Measurements from ENCODE around the gene MTG2.

Gene MTG2

DNA sequence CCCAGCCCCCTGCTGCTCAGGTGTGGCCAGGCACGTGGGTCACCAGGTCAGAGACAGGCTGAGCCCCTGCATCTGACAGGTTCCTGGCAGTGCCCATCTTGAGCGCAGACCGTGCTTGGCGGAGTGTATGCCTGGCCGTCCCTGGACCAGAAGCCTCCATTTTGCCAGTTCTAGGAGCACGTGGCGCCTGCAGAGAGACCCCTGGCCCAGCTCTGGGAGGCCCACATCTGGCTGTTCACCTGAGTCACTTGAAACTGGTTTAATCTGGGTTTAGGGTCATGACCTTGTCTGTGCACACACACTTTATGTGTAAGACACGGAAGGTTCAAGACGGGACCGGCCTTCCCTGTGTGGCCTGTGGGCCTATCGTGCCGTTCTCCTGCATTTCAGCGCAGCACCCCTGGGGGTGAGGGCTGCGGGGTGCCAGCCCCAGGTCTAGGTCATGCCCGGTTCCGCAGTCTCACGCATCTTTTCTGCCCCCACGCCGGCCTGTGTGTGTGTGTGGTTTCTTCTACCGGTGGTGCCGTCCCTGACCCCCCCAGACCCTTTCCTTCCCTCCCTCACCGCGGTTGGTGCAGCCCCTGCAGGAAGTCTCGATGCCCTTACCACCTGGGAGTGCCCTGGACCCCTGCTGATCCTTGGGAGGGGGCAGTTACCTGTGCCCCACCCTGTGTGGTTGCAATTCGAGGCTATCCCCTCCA lies 25.3 kb upstream of the MTG2 start:
- in situ Hi-C loops (cut with MboI; ENCODE audit: low pct_unique_long_range_greater_than_20kb, low sequenced_read_pairs, unreplicated experiment), result no loop called here

DNA sequence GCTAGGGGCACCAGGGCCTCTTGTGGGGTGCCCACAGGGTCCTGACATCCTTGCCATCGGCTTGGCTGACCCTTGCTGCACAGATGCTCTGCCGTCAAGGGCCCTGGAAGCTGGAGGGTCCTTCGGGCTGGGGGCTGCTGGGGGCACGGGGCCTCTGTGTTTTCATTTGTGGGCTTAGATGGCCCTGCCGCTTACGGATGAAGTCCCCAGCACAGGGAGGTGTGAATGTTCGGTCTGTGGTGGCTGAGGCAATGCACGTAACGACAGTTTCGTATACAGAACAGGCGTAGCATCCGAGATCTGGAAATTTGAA lies 24.8 kb upstream of the MTG2 start:
- in situ Hi-C loops (cut with MboI; ENCODE audit: low pct_unique_long_range_greater_than_20kb, low sequenced_read_pairs, unreplicated experiment), result no loop called here
- TF ChIP-seq, protein P1, sequence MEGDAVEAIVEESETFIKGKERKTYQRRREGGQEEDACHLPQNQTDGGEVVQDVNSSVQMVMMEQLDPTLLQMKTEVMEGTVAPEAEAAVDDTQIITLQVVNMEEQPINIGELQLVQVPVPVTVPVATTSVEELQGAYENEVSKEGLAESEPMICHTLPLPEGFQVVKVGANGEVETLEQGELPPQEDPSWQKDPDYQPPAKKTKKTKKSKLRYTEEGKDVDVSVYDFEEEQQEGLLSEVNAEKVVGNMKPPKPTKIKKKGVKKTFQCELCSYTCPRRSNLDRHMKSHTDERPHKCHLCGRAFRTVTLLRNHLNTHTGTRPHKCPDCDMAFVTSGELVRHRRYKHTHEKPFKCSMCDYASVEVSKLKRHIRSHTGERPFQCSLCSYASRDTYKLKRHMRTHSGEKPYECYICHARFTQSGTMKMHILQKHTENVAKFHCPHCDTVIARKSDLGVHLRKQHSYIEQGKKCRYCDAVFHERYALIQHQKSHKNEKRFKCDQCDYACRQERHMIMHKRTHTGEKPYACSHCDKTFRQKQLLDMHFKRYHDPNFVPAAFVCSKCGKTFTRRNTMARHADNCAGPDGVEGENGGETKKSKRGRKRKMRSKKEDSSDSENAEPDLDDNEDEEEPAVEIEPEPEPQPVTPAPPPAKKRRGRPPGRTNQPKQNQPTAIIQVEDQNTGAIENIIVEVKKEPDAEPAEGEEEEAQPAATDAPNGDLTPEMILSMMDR (IDR thresholded peaks at IDR 0.05; ENCODE audit: extremely low read depth, insufficient read depth, missing control alignments), result no peak
- DNase-seq (ENCODE audit: low spot score), result no peak

More for the DNA sequence above, 25.3 kb upstream of the MTG2 start:
- no peak for DNase-seq (ENCODE audit: low spot score)
- TF ChIP-seq, protein P1 (IDR thresholded peaks at IDR 0.05; ENCODE audit: extremely low read depth, insufficient read depth, missing control alignments), result no peak

GRCh38 chr20:62158541-62158940 lies 24.3 kb upstream of the MTG2 start:
- no peak for DNase-seq (ENCODE audit: low spot score)
- TF ChIP-seq, protein P1 (IDR thresholded peaks at IDR 0.05; ENCODE audit: extremely low read depth, insufficient read depth, missing control alignments), result no peak
- in situ Hi-C loops (cut with MboI; ENCODE audit: low pct_unique_long_range_greater_than_20kb, low sequenced_read_pairs, unreplicated experiment), result no loop called here

- DNase-seq (ENCODE audit: low spot score), result no peak
- in situ Hi-C loops (cut with MboI; ENCODE audit: low pct_unique_long_range_greater_than_20kb, low sequenced_read_pairs, unreplicated experiment), result no loop called here
- TF ChIP-seq, protein P1 (IDR thresholded peaks at IDR 0.05; ENCODE audit: extremely low read depth, insufficient read depth, missing control alignments), result no peak
Observed at GRCh38 chr20:62159052-62159451, 23.8 kb upstream of the MTG2 start.

GRCh38 chr20:62159839-62160238 lies 23.0 kb upstream of the MTG2 start:
- in situ Hi-C loops (cut with MboI; ENCODE audit: low pct_unique_long_range_greater_than_20kb, low sequenced_read_pairs, unreplicated experiment), result no loop called here
- peak; percentile 75 for DNase-seq (ENCODE audit: low spot score)
- TF ChIP-seq, protein P1 (IDR thresholded peaks at IDR 0.05; ENCODE audit: extremely low read depth, insufficient read depth, missing control alignments), result no peak

DNA sequence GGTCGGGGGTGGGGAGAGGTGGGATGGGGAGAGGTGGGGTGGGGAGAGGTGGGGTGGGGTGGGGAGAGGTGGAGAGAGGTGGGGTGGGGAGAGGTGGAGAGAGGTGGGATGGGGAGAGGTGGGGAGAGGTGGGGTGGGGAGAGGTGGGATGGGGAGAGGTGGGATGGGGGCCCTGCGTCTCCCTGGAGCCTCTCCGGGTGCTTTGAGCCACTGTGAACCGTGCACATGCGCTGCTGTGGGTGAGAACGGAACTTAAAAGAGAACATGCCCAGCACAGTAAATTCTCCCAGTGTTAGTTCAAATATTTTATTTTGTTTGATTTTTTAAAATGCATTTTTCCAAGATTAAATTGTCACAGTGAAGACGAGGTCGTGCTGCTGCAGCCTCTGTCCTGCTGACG lies 22.6 kb upstream of the MTG2 start:
- no peak for DNase-seq (ENCODE audit: low spot score)
- in situ Hi-C loops (cut with MboI; ENCODE audit: low pct_unique_long_range_greater_than_20kb, low sequenced_read_pairs, unreplicated experiment), result no loop called here
- TF ChIP-seq, protein P1 (IDR thresholded peaks at IDR 0.05; ENCODE audit: extremely low read depth, insufficient read depth, missing control alignments), result no peak

Data from GM13977 (cell line).